GM18951 (cell line): Measurements from ENCODE around the gene PIGZ.

ENCODE experiments used
- POLR2A ChIP-seq: IDR thresholded peaks from 4 replicates; pipeline ENCODE4 v1.6.1; 2011; ENCODE audit warnings: mild to moderate bottlenecking; ENCODE audit not compliant: insufficient read length, insufficient read depth; ENCODE audit errors: extremely low read depth
- in situ Hi-C: fragments of 300-500 bp; cut with MboI; formaldehyde crosslinking; loops from one replicate; pipeline ENCODE4 v1.12.0; 2022; ENCODE audit warnings: low sequenced_read_pairs, mixed read lengths, inconsistent platforms; ENCODE audit not compliant: unreplicated experiment

PIGZ gene

DNA sequence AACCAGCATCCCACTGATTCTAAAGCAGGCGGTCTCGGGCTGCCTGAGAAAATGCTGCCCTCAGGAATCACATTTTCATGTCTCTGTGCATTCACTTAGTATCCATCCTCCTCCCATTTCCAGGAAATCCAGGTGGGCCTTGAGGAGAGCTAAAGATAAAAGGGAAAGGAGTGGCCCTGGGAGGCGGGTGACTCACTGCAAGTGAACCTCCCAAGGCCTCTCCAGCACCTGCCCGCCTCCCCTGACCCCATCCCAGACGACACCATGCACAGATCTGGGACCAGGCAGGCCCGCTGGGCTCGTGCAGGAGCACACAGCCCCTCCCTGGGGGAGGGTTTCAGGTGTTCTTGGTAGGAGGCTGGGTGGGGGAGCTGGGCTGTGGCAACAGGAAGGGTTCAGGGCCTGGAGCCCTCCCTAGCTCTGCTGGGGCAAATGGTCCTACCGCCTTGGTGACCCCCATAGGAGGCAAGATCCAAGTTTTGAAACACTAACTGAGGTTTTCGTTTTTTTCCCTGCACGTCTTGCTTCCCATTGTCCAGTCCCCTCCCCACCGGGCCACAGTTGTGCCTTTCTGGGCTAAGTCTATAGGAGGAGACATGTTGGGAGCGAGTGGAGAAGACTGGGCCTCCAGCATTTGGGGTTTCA is 38.8 kb upstream of the PIGZ start:
- TF ChIP-seq POLR2A = no peak
- in situ Hi-C loops = no loop called here

DNA sequence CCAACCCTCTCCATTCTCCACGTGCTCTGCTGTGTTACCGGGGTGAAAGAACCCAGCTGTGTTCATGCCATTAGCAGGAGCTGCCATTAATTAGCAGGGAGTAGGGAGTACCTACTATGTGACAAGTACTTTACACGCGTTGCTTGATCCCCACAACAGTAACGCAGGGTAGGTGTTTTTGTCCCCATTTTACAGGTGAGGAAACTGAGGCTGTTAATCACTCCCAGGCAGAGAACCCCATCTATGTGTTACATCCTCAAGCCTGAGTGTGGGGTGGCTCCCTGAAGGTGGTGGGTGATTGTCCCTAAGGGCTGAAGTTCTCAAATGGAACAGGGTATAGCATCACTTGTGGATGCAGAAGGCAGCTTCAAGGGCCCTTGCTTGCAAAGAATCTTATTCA is 38.2 kb upstream of the PIGZ start:
- in situ Hi-C loops = no loop called here
- no peak for TF ChIP-seq POLR2A

DNA sequence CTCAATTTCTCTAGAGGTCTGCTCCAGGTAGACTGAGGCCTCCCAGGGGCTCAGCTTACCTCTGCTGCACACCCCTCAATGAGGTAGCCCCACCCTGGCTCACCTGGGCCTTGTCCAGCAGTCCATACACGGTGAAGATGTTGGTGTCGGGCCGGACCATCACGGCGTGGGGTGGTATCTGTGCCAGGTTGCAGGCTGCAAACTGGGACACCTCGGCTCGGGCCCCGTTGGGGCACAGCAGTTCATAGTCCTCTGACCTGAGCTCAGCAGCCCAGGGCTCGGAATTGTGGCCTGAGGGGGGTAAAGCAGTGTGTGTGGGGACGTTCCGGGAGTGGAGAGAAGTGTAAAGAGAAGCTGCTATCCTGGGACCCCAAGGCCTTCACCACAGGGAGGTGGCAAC is 37.8 kb upstream of the PIGZ start:
- no peak for TF ChIP-seq POLR2A
- in situ Hi-C loops = no loop called here

DNA sequence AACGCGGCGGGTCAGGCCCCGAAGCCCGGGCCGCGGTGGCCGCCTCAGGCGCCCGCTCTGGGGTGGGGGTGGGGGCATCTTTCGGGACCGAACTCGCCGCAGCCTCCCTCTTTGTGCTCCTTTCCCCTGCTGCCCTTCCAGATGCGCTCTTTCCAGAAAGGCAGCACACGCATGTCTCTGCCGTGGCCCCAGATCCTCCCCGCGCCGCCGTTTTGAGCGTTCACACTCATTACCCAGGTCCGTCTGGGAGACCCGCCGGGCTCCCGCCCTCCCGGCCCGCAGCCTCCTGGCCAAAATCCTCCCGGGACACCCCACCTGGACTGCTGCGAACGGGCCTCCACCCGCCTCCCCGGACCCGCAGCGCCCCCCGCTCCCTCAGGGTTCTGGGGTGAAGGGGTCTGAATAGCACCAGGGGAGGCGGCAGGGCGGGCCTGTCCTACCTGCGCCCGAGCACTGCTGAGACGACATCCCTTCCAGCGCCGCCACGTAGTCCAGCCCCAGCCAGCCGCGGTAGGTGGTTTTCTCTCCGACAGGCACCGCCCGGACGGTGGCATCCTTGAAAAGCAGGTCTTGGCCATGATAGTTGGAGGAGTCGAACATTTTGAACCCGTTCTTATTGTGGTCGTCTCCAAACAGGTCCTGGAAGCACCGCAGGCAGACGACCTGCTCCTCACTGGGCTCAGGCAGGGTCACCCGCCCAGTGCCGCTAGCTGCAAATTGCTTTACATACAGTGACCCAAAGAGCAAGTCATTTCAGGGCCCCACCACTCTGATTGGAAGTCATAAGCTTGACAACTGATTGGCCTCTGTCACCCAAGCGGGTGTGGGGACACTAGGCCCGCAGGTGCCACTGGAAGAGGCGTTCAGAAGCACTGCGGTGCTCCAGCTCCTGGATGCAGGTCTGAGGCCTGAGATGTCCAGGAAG is 35.1 kb upstream of the PIGZ start:
- TF ChIP-seq POLR2A = no peak
- in situ Hi-C loops = no loop called here

DNA sequence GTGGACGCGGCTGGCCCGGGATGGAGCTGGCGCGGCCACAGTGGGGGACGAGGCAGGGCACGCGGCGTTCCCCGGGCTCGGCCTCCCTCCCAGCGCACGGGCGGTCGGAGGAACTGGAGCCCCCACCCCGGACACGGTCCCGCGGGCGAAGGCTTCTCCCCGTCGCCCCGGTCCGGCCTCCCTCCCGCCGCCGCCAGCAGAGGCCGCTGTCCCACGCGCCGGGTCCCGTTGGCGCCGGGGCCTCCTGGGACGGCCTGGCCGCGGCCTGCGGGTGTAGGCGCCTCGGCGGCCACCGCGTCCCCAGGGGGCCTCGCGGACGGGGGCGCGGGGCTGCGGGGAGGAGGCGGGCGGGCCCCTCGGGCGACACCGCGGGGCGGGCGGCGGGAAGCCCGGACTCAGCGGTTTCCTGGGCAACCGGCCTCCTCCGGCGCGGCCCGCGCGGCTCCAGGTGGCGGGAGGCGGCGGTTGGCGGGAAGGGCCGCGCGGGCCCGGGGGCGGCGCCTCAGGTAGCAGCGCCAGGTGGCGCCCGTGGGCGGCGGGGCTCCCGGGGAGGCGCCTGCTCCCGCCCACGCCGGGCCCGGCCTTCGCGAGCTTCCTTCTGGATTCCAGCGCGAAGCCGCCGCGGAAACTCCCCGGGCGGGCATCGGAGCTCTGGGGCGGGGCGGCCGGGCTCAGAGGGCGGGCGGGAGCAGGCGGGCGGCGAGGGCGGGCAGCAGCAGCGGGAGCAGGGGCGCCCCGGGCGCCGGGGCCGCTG is 34.2 kb upstream of the PIGZ start:
- TF ChIP-seq POLR2A = peak; percentile 57
- in situ Hi-C loops = no loop called here

DNA sequence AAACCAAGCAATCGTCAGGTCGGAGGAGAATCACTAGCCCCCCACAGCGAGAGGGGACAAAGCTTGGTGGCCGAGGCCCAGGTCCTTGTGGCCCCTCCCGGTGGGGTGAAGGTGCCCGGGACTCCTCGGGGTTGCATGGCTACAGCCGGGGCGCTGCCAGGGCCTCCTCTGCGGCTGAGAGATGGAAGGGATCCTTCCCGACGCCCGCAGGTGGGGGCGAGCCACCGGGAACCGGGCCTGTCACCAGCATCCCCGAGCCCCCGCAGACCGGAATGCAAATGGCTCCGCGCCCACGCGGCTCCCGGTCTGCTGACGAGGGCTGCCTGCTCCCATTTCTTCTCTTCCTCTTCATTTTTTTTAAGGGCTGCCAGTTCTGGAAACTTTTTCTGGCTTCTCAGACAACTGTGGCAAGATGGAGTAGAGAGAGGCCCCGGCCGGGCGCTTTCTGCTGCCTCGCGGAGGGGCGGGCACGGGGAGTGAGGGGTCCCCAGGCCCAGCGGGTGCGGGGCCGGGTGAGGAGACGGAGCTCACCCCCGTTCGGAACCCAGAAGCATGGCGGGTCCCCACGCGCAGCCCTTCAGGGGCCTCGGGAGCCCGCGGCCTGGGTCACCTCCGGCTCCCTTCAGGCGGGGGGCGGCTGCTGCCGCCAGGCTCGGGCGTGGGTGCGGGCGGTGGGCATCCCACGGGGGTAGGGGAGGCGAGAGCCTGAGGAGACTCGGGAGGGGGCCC is 33.5 kb upstream of the PIGZ start:
- in situ Hi-C loops = no loop called here
- TF ChIP-seq POLR2A = no peak

DNA sequence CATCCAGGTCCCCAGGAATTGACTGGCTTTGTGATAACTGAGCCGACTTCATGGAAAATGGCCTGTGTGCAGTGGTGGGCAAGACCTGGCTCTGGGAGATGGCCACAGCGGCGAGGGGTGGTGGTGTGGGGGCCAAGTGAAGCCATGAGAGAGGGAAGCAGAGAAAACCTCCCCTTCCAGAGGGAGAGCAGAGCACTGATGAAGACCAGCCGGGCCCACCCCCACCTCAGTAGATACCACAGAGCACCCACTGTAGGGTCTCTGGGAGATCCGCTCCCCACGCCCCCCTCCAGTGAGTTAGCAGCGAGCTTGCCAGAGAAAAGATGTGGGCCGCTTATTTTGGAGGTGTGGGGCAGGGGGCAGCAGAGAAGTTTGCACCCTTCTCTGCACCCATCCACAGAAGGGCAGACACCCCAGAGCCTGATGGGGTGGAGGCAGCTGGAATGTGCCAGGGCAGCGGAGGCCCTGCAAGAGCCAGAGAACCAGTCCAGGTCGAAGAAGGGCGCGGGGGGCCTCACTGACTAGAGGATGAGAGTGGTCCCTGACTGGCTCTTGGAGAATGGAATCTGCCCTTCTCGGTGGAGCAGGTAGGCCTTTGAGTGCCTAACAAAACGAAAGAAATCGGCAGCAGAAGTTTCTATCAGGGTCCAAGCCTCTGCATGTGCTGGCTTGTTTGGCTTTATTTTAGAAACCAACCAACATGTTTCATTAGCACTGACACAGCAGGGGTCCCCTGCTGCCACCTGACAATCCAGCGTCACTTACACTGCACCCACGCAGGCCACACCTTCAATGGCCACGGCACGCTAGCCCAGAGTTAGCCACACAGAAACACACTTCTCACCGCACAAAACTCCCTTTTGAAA is 32.7 kb upstream of the PIGZ start:
- TF ChIP-seq POLR2A = no peak
- in situ Hi-C loops = no loop called here

DNA sequence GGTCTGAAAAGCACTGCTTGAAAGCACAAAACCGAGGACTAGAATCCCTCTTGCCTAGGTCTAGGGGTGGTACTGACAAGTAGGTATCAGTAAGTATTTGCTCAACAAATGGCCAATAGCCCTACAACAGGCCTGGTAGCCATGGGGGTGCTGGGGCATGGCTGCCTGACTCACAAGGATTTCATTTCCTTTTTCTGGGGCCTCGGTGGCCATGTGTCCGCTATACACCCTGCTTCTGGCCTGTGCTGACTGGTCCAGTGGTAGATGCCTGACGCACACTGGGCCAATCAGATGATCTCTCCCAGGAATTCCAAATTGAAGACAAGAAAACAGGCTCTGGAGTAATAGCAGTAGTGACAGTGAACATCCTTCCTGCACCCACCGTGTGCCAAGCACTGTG is 31.6 kb upstream of the PIGZ start:
- TF ChIP-seq POLR2A = no peak
- in situ Hi-C loops = no loop called here

DNA sequence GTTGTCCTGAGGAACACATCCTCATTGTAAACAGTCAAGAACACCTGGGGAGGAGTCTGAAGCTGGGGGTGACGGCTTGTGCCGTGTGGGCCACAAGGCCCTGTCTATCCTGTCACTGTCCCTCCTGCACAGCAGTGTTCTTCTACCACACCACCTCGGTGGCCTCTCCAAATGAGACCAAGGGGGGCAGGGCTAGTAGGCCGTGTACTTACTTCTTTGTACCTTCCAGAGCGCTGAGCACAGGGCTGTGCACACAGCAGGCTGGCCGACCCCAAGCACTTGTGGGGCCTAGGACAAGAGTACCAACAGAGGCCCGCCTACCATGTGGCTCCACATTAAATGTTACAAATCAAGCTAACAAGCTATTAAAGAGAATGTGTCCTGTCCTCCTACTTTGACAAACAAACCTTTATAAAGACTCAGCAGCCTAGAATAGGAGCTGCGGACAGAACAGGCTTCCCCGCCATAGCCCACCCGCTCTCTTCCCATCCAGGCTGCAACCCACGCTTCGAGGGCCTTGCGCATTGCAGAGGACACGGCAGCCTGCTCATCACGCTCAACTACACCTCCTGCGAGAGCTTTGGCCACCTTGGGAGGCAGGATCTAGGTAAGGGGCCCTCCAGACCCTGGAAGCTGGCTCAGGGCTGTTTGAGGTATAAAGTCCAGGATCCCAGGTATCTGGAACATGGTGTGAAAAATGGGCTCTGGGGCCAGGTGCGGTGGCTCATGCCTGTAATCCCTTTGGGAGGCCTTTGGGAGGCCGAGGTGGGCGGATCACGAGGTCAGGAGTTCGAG is 30.5 kb upstream of the PIGZ start:
- in situ Hi-C loops = loop anchor here (25.0 kb wide), 2 partner anchors 188 to 513 kb away; no protein-coding TSS in a partner anchor
- TF ChIP-seq POLR2A = no peak

DNA sequence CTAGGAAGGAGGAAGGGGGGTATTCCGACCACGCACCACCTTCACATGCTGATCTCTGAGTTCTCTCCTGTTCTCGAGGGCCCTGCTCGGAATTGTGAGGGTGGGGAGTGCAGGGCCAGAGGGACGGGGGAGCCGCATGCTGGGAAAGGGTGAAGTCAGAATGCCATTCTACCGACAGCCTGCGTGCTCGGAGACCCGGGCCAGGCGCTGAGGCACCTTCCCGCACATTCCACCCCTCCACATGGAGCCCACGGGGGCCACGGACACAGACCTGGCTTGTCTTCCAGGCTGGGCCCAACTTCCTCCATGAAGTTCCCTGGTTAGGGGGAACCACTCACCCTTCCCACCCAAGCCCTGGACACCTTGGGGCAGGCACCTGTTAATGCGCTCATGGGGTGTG is 28.7 kb upstream of the PIGZ start:
- in situ Hi-C loops = loop anchor here (25.0 kb wide), 2 partner anchors 190 to 515 kb away; no protein-coding TSS in a partner anchor

More for the DNA sequence above, 28.7 kb upstream of the PIGZ start:
- TF ChIP-seq POLR2A = no peak
